Measurements from ENCODE around the gene FAM107B. TPM values are rescaled to one million over a fixed set of nuclear protein-coding genes. Genes with fewer than 3 reads are reported as not detected.

The FAM107B gene
- total RNA-seq, 1 experiment from 2014 or later: 24.5 TPM

GRCh38 chr10:14508725-14509124 lies 266.0 kb downstream of the FAM107B start:
- Histone ChIP-seq H3T11ph (ENCODE audit: low read length) (no peak overlapping the region), H3K79me2 (ENCODE audit: insufficient read depth, low read length) (no peaks in the 10 kb centered on the region), H4K20me1 (ENCODE audit: control insufficient read depth, insufficient read depth, insufficient read length) (no peaks in the 10 kb centered on the region), H4K91ac (ENCODE audit: insufficient read length, low read depth, low read length) (no peak overlapping the region), H3K23me2 (ENCODE audit: insufficient read length, low read depth, low read length, poor library complexity, severe bottlenecking) (no peaks in the 10 kb centered on the region), H4K5ac (ENCODE audit: insufficient read length, low read depth, low read length) (no peak overlapping the region), H3K4me2 (ENCODE audit: insufficient read depth, insufficient read length, low read length) (no peak overlapping the region), H3K4me1 (ENCODE audit: insufficient read depth, low read length) (no peaks in the 10 kb centered on the region), H2BK5ac (ENCODE audit: insufficient read length, low read length) (no peak overlapping the region), H2BK15ac (ENCODE audit: low read depth, low read length) (no peak overlapping the region), H3K79me1 (ENCODE audit: insufficient read depth, low read depth, low read length, poor library complexity, severe bottlenecking) (no peaks in the 10 kb centered on the region), H3K14ac (ENCODE audit: insufficient read depth, low read length) (no peak overlapping the region), H3K9ac (ENCODE audit: extremely low read depth, insufficient read length, low read length) (no peak overlapping the region), H2AFZ (ENCODE audit: low read length) (no peak overlapping the region), H2AK5ac (ENCODE audit: insufficient read length, low read length) (no peak overlapping the region), H4K8ac (replicated peaks; ENCODE audit: insufficient read length, low read depth, low read length) (no peak overlapping the region), H3K27me3 (ENCODE audit: insufficient read depth, low read length) (no peaks in the 10 kb centered on the region), H3K27ac (ENCODE audit: insufficient read length, low read depth, low read length) (no peak overlapping the region), H3K23ac (ENCODE audit: insufficient read length, low read depth, low read length) (no peak overlapping the region), H3K9me3 (ENCODE audit: control insufficient read depth, low read depth, low read length) (no peaks in the 10 kb centered on the region), H2BK20ac (ENCODE audit: low read depth, low read length, poor library complexity, severe bottlenecking) (no peak overlapping the region), H2BK120ac (ENCODE audit: low read depth, low read length, poor library complexity, severe bottlenecking) (no peak overlapping the region), H3K4ac (ENCODE audit: low read depth, low read length) (no peak overlapping the region), H2BK12ac (ENCODE audit: insufficient read length, low read depth, low read length) (no peak overlapping the region), H3K18ac (ENCODE audit: insufficient read length, low read depth, low read length) (no peak overlapping the region), H3K56ac (ENCODE audit: insufficient read length, low read depth, low read length) (no peak overlapping the region)
- Mint-ChIP-seq H3K4me3 (no peak overlapping the region), H3K27ac (no peak overlapping the region), H3K36me3 (ENCODE audit: insufficient read depth in 1 of 3, low read depth in 3 of 3) (peaks cover 0 to 11% (median 9%) of the 10 kb centered on the region in 3 experiments; a peak in 5 of 7 replicates), H3K9me3 (peaks cover 3 to 4% of the 10 kb centered on the region in 2 experiments; a peak in 4 of 5 replicates), H3K4me1 (peaks cover 0 to 3% of the 10 kb centered on the region in 2 experiments; a peak in 2 of 4 replicates), H3K27me3 (ENCODE audit: low read depth) (no peaks in the 10 kb centered on the region)
- DNase-seq: no peak
- WGBS (ENCODE audit: extremely low coverage, insufficient read length, low lambda C conversion rate): no CpG with 5 or more reads among the region's 14 CpGs
- TF ChIP-seq, protein P1, sequence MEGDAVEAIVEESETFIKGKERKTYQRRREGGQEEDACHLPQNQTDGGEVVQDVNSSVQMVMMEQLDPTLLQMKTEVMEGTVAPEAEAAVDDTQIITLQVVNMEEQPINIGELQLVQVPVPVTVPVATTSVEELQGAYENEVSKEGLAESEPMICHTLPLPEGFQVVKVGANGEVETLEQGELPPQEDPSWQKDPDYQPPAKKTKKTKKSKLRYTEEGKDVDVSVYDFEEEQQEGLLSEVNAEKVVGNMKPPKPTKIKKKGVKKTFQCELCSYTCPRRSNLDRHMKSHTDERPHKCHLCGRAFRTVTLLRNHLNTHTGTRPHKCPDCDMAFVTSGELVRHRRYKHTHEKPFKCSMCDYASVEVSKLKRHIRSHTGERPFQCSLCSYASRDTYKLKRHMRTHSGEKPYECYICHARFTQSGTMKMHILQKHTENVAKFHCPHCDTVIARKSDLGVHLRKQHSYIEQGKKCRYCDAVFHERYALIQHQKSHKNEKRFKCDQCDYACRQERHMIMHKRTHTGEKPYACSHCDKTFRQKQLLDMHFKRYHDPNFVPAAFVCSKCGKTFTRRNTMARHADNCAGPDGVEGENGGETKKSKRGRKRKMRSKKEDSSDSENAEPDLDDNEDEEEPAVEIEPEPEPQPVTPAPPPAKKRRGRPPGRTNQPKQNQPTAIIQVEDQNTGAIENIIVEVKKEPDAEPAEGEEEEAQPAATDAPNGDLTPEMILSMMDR (conservative IDR thresholded peaks at IDR 0.05): no peak

All from H9 (cell line).